Vagina (tissue), 2 donors: ENCODE measurements around the gene AHR.

Source experiments
- CTCF ChIP-seq, 3 experiments: fragments of 450-650 bp in 2 of 3; fragments of 200-600 bp in 1 of 3; sonication (generic) in 1 of 3; IDR thresholded peaks; one replicate each; pipeline ENCODE4 v1.5.1; 2017 to 2019; ENCODE audit warnings: antibody characterized with exemption in 3 of 3, mild to moderate bottlenecking in 2 of 3, moderate library complexity in 2 of 3
- POLR2A ChIP-seq, 2 donors: fragments of 450-650 bp; IDR thresholded peaks; one replicate each; pipeline ENCODE4 v1.6.1; 2017; ENCODE audit warnings: antibody characterized with exemption in 2 of 2, mild to moderate bottlenecking in 2 of 2, moderate library complexity in 2 of 2
- POLR2AphosphoS5 ChIP-seq, 2 donors: sonication (generic); formaldehyde crosslinking; IDR thresholded peaks; one replicate each; pipeline ENCODE4 v1.9.0; 2017; ENCODE audit warnings: antibody characterized with exemption in 2 of 2, mild to moderate bottlenecking in 2 of 2, low read depth in 1 of 2; ENCODE audit not compliant: insufficient read depth in 1 of 2

GRCh38 chr7:17340655-17341054 lies 42.2 kb downstream of the AHR start:
- TF ChIP-seq POLR2AphosphoS5 (IDR thresholded peaks at IDR 0.05; ENCODE audit: insufficient read depth in 1 of 2, low read depth in 1 of 2): no peak
- TF ChIP-seq POLR2A (IDR thresholded peaks at IDR 0.05): no peak
- no peak for TF ChIP-seq CTCF (IDR thresholded peaks at IDR 0.05)
